OCI-LY7 (cell line): Measurements from ENCODE around the gene CYP3A5.

ENCODE experiments used
- CTCF ChIP-seq: fragments of 200-600 bp; sonication (generic); conservative IDR thresholded peaks from 2 replicates; pipeline ENCODE4 v1.5.1; 2014; ENCODE audit warnings: mild to moderate bottlenecking, antibody characterized with exemption, low read length, moderate library complexity, mixed read lengths
- EZH2phosphoT487 ChIP-seq: fragments of 200-600 bp; sonication (generic); IDR thresholded peaks from 2 replicates; pipeline ENCODE4 v1.6.1; 2018; ENCODE audit warnings: low read depth, borderline replicate concordance, mild to moderate bottlenecking, mixed run types, antibody characterized with exemption, low read length, moderate library complexity, mixed read lengths

DNA sequence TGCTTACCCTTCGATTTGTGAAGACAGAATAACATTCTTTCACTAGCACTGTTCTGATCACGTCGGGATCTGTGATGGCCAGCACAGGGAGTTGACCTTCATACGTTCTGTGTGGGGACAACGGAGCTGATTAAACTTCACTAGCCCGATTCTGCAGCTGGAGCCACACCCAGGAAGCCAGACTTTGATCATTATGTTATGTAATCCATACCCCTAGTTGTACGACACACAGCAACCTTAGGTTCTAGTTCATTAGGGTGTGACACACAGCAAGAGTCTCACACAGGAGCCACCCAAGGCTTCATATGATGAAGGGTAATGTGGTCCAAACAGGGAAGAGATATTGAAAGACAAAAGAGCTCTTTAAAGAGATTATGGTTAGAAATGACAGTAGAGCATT is 7.2 kb downstream of the CYP3A5 start:
- TF ChIP-seq CTCF (no peak), EZH2phosphoT487 (no peak)
